Mesothelial cell of epicardium (in vitro differentiated cells): ENCODE measurements around the gene CAPN12. TPM values are rescaled to one million over a fixed set of nuclear protein-coding genes. Genes with fewer than 3 reads are reported as not detected.
A peak's percentile ranks its signal among the peaks of the same experiment; 100 is the strongest.

Experiments used
- DNase-seq, 2 experiments: peaks; one replicate each; pipeline ENCODE4 v3.0.0; 2021; ENCODE audit warnings: low spot score in 2 of 2; ENCODE audit not compliant: unreplicated experiment in 2 of 2
- H3K27ac Mint-ChIP-seq: 2 replicates; pipeline ENCODE4 v1.8.0; 2021; ENCODE audit warnings: mixed read lengths
- H3K27me3 Mint-ChIP-seq: 2 replicates; pipeline ENCODE4 v1.8.0; 2021; ENCODE audit warnings: low read depth, mixed read lengths
- H3K36me3 Mint-ChIP-seq: 2 replicates; pipeline ENCODE4 v1.8.0; 2021; ENCODE audit warnings: mixed read lengths
- H3K4me1 Mint-ChIP-seq: 2 replicates; pipeline ENCODE4 v1.8.0; 2021; ENCODE audit warnings: mixed read lengths
- H3K4me3 Mint-ChIP-seq: 2 replicates; pipeline ENCODE4 v1.8.0; 2021; ENCODE audit warnings: mild to moderate bottlenecking, moderate library complexity, mixed read lengths
- H3K9me3 Mint-ChIP-seq: 2 replicates; pipeline ENCODE4 v1.8.0; 2021; ENCODE audit warnings: mixed read lengths
- CTCF ChIP-seq: fragments of 200-600 bp; sonication (generic); IDR thresholded peaks from one replicate; pipeline ENCODE4 v1.5.0; 2021; ENCODE audit warnings: antibody characterized with exemption; ENCODE audit not compliant: unreplicated experiment
- total RNA-seq: library from RNA; stranded (reverse); gene quantifications from 3 replicates; pipeline ENCODE4 v1.2.1, GENCODE V29; 2021

CAPN12 gene
- total RNA-seq, 1 donor from 2014 or later = 6.7 TPM

DNA sequence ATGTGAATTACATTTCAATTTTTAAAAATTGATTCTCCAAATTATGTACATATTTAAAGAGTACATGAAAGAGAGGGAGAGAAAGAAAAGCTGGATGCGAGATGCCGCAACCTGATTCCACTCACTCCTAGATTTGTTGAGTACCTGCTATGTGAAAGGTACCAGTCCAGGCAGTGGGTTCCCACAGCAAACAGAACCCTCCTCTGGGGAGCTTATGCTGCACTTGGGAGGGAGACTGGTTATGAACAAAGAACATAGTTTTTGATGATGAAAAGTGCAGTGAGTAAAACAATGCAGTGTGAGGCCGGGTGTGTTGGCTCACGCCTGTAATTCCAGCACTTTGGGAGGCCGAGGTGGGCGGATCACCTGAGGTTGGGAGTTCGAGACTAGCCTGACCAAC, 53.4 kb downstream of the CAPN12 start:
- H3K4me3 Mint-ChIP-seq = no peak overlapping the region
- H3K36me3 Mint-ChIP-seq = peaks cover 20% of the 10 kb centered on the region
- no peak for TF ChIP-seq CTCF
- peaks cover 10% of the 10 kb centered on the region for H3K9me3 Mint-ChIP-seq
- H3K27me3 Mint-ChIP-seq = no peaks in the 10 kb centered on the region
- DNase-seq = no peak
- peaks cover 71% of the 10 kb centered on the region for H3K4me1 Mint-ChIP-seq
- peak overlapping the region; percentile 100 for H3K27ac Mint-ChIP-seq

GRCh38 chr19:38690146-38690545, 54.1 kb downstream of the CAPN12 start:
- no peak for DNase-seq
- Mint-ChIP-seq H3K27ac (peak overlapping the region; percentile 100), H3K4me3 (no peak overlapping the region), H3K27me3 (no peaks in the 10 kb centered on the region), H3K36me3 (peaks cover 20% of the 10 kb centered on the region), H3K9me3 (peaks cover 10% of the 10 kb centered on the region), H3K4me1 (peaks cover 78% of the 10 kb centered on the region)
- TF ChIP-seq CTCF = no peak

GRCh38 chr19:38687837-38688378, 56.4 kb downstream of the CAPN12 start:
- H3K4me1 Mint-ChIP-seq = peaks cover 80% of the 10 kb centered on the region
- H3K9me3 Mint-ChIP-seq = peaks cover 10% of the 10 kb centered on the region
- H3K27ac Mint-ChIP-seq = peak overlapping the region; percentile 100
- no peaks in the 10 kb centered on the region for H3K27me3 Mint-ChIP-seq
- TF ChIP-seq CTCF = no peak
- peaks cover 21% of the 10 kb centered on the region for H3K36me3 Mint-ChIP-seq
- DNase-seq = no peak
- H3K4me3 Mint-ChIP-seq = no peak overlapping the region

GRCh38 chr19:38686530-38686888, 57.8 kb downstream of the CAPN12 start:
- Mint-ChIP-seq H3K9me3 (peaks cover 10% of the 10 kb centered on the region), H3K27ac (peak overlapping the region; percentile 100), H3K36me3 (peaks cover 27% of the 10 kb centered on the region), H3K27me3 (no peaks in the 10 kb centered on the region), H3K4me1 (peaks cover 72% of the 10 kb centered on the region), H3K4me3 (no peak overlapping the region)
- TF ChIP-seq CTCF = no peak
- DNase-seq = no peak

DNA sequence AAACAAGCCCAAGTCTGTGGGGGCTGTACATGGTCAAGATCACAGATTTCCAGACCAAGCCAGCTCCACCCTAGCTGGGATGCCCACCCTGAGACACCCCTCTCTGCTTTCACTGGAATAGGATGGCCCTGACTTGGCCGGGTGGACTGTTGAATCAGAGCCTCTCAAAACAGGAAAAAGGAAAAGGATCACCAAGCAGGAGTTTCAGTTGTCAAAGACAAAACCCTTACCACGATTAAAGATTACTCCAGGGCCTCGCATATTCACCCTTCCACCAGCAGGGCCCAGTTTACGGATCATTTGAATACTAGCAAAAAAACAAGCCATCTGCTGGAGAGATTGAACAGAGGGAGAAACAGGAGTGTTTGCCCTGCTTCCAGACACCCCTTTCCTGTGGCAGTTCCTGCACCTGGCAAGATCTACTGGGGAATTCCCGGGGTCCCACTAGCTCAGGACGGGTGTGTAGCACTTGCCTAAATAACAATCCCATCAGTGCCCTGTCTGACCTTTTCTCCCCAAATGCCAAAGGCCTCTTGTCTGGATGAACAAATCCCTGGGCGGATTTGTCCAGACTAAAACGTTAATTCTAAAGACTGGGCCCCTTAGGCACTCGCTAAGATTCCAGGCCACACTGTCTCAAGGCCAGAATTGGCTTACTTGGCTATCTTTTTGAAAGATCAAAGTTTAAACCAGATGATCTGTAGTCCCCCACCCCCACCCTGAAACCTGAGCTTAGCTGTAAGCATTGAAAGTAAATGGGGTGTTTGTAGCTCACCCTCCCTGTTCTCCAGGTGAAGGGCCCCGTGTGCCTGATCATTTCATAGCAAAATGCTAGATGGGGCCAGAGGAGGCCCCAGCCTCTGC, 58.4 kb downstream of the CAPN12 start:
- DNase-seq = no peak
- H3K27ac Mint-ChIP-seq = peak overlapping the region; percentile 100
- peak; percentile 69 for TF ChIP-seq CTCF
- peak overlapping the region; percentile 2 for H3K4me3 Mint-ChIP-seq
- H3K27me3 Mint-ChIP-seq = no peaks in the 10 kb centered on the region
- peaks cover 30% of the 10 kb centered on the region for H3K36me3 Mint-ChIP-seq
- H3K4me1 Mint-ChIP-seq = peaks cover 70% of the 10 kb centered on the region
- H3K9me3 Mint-ChIP-seq = peaks cover 10% of the 10 kb centered on the region
